ENCODE results near the gene DDX19B. TPM values are rescaled to one million over a fixed set of nuclear protein-coding genes. Genes with fewer than 3 reads are reported as not detected.

The DDX19B gene
- total and polyA plus RNA-seq, 8 donors = 23.5 to 37.5 (median 33.6) TPM

DNA sequence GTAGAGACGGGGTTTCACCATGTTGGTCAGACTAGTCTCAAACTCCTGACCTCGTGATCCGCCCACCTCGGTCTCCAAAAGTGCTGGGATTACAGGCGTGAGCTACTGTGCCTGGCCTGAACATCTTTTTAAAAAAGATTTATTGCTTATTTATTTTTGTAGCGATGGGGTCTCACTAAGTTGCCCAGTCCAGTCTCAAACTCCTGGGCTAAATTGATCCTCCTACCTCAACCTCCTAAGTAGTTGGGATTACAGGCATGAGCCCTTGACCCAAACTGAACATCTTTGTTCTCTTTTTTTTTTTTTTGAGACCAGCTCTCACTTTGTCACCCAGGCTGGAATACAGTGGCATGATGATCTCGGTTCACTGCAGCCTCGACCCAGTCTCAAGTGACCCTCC lies 75.2 kb downstream of the DDX19B start:
- DNase-seq (no peak), ATAC-seq (no peak)
- Histone ChIP-seq H3K9me3 (no peaks in the 10 kb centered on the region), H3K4me3 (no peak overlapping the region), H3K36me3 (peaks cover 0 to 88% of the 10 kb centered on the region in 2 donors), H3K4me1 (no peaks in the 10 kb centered on the region), H3K27me3 (no peaks in the 10 kb centered on the region), H3K27ac (no peak overlapping the region)
- intact Hi-C loops (cut with DNase I) = no loop called here
- no peak for TF ChIP-seq CTCF (IDR thresholded peaks at IDR 0.05)

GRCh38 chr16:70375636-70376611 lies 76.9 kb downstream of the DDX19B start:
- Histone ChIP-seq H3K27me3 (no peaks in the 10 kb centered on the region), H3K4me1 (peaks cover 0 to 15% of the 10 kb centered on the region in 2 donors), H3K9me3 (no peaks in the 10 kb centered on the region), H3K27ac (no peak overlapping the region), H3K36me3 (peaks cover 0 to 71% of the 10 kb centered on the region in 2 donors), H3K4me3 (no peak overlapping the region)
- DNase-seq = peak in 1 of 4 donors; percentile 25
- ATAC-seq = no peak
- intact Hi-C loops (cut with DNase I) = no loop called here
- no peak for TF ChIP-seq CTCF (IDR thresholded peaks at IDR 0.05)

DNA sequence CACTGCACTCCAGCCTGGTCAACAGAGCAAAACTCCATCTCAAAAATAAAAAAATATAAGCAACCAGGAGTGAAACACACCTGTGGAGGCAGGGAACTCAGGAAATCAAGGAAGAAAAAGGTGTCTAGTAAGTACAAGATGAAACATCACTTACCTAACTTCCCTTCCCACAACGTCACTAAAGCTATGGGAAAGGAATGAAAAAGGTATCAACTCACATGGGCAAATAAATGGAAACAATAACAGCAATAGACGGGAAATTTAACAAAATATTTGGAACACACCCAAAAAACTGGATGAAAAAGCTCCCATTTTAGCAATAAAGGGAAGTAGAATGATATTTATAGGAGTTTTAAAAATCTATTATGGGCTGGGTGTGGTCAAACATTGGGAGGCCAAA lies 78.8 kb downstream of the DDX19B start:
- intact Hi-C loops (cut with DNase I) = no loop called here
- no peak overlapping the region for H3K4me3 ChIP-seq
- TF ChIP-seq CTCF (IDR thresholded peaks at IDR 0.05) = no peak
- DNase-seq = no peak
- H3K27ac ChIP-seq = no peak overlapping the region
- no peak for ATAC-seq
- H3K4me1 ChIP-seq = peaks cover 0 to 27% of the 10 kb centered on the region in 2 donors
- no peaks in the 10 kb centered on the region for H3K27me3 ChIP-seq
- peaks cover 0 to 60% of the 10 kb centered on the region in 2 donors for H3K36me3 ChIP-seq
- no peaks in the 10 kb centered on the region for H3K9me3 ChIP-seq

DNA sequence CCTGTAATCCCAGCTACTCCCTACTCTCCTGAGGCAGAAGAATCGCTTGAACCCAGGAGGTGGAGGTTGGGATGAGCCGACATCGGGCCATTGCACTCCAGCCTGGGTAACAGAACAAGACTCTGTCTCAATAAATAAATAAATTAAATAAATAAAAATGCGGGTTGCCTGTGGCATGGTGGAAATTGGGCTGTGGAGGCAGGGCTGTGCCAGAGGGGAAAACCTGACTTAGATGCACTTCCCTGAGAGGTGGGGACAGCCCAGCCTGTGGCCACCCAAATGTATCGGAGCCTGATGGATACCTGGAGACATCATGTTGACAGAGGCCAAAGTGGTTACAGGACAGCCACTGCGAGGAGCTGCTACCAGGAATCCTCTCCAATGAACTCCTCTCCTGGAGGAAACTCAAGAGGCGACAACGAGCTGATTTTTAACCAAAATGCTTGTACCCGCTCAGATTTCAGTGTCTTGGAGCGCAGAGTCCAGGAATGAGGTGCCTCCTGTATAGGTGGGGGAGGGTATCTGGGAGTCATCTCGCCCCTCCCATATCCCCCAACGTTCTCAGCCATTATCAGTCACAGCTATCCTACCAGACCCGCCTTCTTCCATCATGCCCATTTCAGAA lies 80.0 kb downstream of the DDX19B start:
- Histone ChIP-seq H3K27me3 (no peaks in the 10 kb centered on the region), H3K4me1 (peaks cover 0 to 27% of the 10 kb centered on the region in 2 donors), H3K36me3 (peaks cover 0 to 51% of the 10 kb centered on the region in 2 donors), H3K9me3 (no peaks in the 10 kb centered on the region), H3K27ac (no peak overlapping the region), H3K4me3 (no peak overlapping the region)
- peak in 1 of 4 donors; percentile 16 for DNase-seq
- intact Hi-C loops (cut with DNase I) = no loop called here
- no peak for TF ChIP-seq CTCF (IDR thresholded peaks at IDR 0.05)
- ATAC-seq = no peak
